Hematopoietic multipotent progenitor cell treated with erythropoietin and hydrocortisone succinate and interleukin-3 and kit ligand, for 15 days (in vitro differentiated cells): ENCODE data around the gene USP47.

Experiments
- DNase-seq: peaks from one replicate; pipeline ENCODE4 v3.0.0-alpha.2; 2015; ENCODE audit warnings: low spot score

Gene USP47

DNA sequence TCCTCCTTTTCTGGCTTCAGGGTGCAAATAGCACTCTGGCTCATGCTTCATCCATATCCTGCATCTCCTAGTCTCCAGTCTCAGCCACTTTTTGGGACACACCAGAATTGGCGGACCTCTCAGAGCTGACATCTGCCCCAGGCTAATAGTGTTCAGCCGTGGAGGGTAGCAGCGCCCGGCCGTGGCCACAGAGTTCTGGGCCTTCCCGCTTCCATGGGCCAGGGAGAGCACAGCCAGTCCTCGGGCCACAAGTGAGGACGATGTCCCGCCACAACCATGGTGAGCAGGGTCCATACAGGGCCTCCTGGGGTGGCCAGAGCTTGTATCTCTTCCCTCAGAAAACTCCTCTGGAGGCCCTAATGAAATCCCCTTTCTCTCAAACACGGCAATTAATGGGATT, 140.7 kb downstream of the USP47 start:
- DNase-seq, result no peak

DNA sequence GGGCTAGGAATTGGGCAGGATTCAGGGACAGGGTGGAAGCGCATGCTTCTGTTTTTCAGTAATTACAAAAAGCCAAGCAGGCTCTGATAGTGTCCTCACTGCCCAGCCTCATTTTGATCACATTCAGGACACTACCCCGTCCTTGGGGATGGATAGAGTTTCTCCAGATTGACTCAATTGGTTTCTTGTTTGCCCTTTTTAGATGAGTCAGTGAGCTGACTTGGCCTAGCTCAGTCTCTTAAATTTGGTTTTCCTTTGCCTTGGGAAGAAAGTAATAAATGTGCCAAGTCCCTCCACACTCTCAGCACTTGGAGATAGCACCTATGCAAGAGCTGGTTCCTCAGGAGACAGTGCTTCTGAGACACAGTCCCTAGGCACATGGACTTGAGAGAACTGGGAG, 141.2 kb downstream of the USP47 start:
- DNase-seq, result no peak

- DNase-seq, result no peak
Measured at GRCh38 chr11:11983427-11983826, 141.7 kb downstream of the USP47 start.

DNA sequence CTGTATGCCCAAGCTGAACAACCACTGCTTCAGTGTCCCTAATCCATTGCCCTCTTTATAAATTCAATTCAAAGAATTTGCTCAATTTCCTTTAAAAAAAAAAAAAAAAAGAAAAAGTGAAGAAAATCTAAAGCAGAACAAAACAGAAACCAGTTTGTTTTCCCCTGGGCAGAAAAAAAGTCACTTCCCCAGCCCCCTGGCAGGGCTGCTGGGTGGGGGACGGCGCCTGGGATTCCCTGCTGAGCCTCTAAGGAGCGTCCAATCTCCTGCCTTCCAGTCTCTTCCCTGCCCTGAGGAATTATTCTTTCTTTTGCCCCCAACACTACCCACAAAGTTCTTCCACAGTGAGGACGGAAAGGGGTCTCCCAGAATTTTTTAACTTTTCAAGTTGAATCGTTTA, 142.8 kb downstream of the USP47 start:
- DNase-seq, result no peak

DNA sequence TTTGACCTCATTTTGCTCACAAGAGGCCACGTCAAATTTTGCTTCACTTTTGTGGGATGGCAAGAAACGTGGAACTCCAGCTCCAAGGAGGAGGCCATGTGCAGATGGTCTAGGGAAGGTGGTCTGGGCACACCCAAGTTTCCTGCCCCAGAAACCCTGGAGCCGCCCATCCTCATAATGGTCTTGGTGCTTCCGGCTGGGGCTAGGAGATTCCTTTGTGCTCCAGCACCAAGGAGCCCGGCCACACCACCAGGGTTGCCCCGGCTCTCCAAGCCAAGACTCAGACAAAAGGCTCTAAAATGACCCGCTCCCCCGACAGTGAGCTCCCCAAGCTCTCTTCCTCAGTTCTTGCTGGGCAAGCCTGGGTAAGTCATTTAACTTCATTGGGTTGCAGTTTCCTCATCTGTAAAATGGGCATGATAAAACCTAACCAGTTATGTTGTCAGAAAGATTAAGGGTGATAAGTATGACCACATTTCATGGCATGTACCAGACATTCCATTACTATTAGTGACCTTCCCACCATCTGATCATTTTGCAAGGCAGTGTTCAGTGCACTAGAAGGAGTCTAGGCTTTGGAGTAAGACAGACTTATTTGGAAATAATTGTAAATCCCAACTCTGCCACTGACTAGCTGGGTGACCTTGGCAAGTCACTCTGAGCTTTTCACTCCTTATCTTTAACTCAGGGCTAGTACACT, 143.4 kb downstream of the USP47 start:
- no peak for DNase-seq

DNA sequence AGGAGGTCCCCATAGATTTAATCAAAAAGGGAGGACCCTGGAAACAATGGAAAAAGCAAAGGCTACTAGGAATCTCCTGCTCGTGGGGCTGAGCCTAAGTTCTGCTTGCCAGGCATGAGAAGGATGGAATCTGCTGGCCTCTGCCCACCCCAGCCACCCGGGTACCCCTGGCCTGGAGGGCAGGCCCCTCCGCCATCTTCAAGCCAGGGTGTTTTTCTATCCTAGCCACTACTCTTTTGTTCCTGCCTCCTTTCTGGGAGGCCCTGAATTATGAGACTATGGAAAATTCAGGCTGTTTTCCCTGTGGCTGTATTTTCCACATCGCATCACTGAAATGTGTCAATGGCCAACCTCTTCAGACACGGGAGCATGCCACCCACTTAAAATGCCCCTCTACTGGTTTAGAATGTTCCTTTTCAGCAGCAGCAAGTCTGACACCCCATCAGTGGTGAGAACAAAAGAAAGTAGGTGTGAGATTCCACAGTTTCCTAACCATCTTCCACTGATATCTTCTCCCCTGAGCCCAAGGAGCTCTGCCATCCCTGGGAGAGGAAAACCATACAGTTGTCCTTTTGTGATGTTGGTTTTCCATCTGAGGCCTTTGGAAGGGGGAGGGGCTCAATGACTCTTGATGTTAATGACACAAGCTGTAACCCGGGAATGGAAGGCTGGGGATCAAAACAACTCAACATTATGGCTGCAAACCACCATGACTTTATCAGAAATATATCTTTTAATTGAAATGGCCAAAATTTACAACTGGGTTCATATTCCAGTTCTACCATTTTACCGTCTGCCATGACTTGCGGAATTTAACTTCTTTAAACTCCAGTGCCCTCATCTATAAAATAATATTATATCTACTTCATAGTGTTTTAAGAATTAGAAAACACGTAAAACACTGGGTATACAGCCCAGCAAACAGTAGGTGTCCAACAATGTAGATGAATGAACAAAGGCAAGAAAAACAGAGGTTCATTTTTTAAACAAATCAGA, 144.5 kb downstream of the USP47 start:
- DNase-seq, result no peak

- no peak for DNase-seq
Measured at GRCh38 chr11:11987503-11988022, 145.8 kb downstream of the USP47 start.

DNA sequence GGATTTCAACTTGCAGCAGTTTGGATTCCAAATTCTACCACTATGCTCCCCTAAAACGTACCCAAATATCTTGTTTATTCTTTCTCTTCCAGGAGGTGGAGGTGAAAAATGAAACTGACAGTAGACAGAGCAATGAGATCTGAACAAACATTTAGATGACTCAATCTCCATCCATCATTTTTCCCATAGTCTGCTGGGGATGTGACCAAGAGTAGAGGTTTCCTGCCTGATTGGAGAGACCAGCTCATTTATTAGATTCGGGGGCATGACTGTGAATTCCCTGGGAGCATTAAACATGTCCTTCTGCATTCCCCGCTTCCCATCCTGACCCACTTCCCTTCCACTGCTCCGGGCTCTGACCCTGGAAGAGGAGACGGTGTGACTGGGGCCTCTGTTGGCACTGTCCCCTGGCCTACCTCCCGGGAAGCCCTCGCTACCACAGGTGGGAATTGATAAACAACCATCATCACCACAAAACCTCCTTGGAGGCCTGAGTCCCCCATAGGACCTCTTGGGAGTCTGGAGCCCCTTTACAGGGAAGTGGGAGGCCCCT, 146.4 kb downstream of the USP47 start:
- DNase-seq, result no peak

DNA sequence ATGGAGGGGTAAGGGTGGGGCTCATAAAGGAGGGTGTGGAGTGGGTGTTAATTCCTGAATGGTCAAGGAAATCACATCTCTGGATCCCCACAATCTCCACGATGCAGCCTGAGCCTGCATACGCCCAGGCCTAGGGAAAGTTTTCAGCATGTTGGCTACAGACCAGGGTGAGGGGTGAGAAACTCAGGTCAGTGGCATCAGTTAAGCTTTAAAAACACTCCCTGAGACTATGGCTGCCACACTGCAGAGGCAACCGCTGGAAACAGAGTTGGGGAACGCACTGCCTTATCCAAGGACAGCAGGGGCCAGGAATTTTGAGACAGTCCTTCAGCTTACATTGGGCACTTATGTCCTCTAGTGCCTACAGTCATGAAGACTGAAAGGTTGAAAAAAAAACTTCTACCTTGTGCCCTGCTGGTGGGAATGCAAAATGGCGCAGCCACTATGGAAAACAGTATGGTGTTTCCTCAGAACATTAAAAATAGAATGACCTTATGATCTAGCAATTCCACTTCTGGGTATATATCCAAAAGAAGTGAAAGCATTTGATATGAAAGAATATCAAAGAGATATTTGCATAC, 147.0 kb downstream of the USP47 start:
- no peak for DNase-seq

DNA sequence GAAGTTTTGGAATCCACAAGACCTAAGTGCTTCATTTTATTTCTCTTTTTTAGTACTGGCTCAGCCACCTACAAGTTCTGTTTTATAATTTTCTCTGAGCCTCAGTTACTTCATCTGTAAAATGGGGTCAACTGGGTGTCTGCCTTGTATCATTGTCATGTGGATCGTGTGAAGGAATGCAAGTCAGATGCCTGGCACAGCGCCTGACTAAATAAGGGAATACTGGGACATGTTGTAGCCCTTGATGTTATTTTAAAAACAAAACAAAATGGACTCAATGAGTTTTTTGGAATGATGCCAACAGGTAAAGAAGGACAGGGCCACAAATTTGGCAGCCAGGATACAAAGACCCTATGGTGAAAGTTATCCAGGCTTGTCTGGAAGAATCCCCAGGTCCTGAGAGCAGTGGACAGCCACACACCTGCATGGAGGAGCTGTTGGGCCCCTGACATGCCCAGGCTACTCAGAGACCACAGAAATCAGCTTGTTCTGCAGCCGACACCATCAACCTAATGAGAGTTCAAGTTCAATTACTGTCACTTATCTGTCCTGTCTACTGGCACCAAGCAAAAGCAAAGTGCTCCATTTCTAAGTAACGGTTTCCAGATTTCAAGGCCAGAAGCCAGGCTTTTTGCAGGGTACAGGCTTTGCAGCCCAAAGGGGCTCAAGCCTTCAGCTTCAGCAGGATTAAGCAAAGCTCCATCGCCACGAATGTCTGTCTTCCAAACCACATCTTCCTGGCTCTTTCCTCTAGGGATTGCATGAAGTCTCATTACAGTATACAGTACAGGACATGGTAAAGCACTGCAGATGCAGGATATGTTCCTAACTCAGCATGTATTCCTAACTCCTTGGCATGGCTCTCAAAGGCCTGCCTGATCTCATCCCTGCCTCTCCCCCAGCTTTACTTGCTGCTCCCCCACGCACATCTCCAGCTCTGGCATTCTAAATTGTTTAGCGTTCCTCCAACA, 148.3 kb downstream of the USP47 start:
- no peak for DNase-seq

- DNase-seq, result no peak
Measured at GRCh38 chr11:11992257-11993212, 150.8 kb downstream of the USP47 start.

- no peak for DNase-seq
Measured at GRCh38 chr11:11993839-11994238, 152.1 kb downstream of the USP47 start.

GRCh38 chr11:11995601-11996000, 153.8 kb downstream of the USP47 start:
- DNase-seq, result no peak

DNA sequence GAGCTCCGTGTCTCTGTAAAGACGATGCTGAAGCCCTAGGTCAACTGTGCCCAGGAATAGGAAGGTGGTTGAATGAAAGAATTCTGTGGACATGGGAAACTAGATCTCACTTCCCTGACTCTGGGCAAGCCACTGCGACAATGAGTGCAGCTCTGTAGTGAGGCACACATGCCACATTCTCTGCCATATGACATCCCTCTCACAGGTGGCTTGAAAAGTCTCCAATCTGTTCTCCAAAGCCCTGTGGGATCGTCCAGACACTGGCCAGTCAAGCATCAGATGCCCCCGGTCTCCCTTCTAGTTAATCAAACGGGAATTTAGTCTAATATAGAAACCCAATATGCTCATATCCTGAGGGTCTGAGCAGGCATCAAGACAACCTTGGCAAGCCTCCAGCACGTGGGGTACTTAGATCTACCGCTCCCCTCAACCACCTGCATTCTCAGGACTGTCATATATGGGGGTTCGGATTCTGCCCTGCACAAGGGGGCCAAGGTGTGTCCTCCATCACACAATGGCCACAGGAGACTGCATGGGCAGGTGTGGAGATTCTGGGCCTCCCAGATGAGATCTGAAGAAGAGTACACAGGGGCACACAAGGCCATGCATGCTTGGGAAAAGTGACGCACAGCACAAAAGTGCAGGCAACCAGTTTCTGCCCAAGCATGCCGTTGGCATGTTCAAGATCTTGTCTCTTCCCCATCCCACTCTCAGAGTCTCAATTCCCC, 154.7 kb downstream of the USP47 start:
- no peak for DNase-seq

DNA sequence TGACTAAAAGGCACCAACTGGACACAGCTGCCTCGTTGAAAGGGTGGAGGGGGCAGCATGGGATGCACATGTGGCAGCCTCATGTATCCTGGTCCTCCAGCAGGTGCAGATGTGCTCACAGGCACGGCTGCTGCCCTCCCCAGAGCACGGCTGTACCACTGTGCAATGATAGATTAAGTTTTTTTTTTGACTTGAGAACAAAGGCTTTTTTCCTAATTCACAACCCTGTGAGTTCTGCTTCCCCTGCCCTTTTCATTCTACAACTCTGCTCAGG, 155.2 kb downstream of the USP47 start:
- DNase-seq, result no peak

DNA sequence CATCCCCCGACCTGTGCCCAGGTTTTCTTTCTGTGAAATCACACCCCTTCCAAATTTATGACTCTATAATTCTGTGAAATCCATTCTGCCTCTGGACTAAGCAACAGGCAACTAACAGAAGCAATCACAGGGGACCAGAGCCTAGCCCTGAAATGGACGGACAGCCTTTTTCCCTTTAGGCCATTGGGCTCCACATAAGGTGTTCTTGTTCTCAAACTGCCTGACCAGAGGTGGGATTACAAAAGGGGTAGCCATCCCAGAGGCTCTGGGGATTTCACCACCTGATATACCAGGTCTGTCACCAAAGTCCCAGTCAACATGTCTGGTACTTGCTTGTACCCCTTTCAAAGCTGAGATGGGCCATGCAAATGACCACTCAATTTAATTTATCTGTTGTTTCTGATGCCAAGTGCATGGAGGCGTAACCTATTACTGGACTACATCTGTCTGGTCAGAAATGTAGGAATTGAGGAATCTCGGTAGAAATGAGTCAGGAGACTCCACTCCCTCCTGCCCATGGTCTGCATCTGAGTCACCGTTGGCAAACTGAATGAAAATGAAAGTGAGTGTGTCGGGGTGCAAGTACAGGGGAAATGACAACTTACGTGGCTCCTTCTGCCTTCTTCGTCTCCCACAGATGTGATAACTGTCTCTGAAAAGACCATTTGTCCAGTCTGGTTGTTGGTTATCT, 156.5 kb downstream of the USP47 start:
- DNase-seq, result no peak

GRCh38 chr11:12001186-12001585, 159.4 kb downstream of the USP47 start:
- no peak for DNase-seq

- DNase-seq, result no peak
Measured at GRCh38 chr11:12003336-12003735, 161.6 kb downstream of the USP47 start.

GRCh38 chr11:12003815-12004214, 162.0 kb downstream of the USP47 start:
- DNase-seq, result no peak
